Adrenal gland (tissue), 5 donors: ENCODE results near the gene PLXNA2.

Source experiments
- CTCF ChIP-seq, 6 experiments: fragments of 450-650 bp in 4 of 6; fragments of 200-600 bp in 2 of 6; sonication (generic) in 1 of 6; IDR thresholded peaks; 1 replicate in 5 of 6; 2 replicates in 1 of 6; pipeline versions ENCODE4 v1.5.1 to v1.8.0; 2016 to 2021; ENCODE audit warnings: antibody characterized with exemption in 6 of 6, mild to moderate bottlenecking in 2 of 6, moderate library complexity in 1 of 6
- POLR2A ChIP-seq, 2 donors: fragments of 450-650 bp; IDR thresholded peaks; one replicate each; pipeline ENCODE4 v1.6.1; 2017; ENCODE audit warnings: antibody characterized with exemption in 2 of 2, mild to moderate bottlenecking in 2 of 2, moderate library complexity in 1 of 2
- donor health status: DM: no; HTN: no; CAD: no.

DNA sequence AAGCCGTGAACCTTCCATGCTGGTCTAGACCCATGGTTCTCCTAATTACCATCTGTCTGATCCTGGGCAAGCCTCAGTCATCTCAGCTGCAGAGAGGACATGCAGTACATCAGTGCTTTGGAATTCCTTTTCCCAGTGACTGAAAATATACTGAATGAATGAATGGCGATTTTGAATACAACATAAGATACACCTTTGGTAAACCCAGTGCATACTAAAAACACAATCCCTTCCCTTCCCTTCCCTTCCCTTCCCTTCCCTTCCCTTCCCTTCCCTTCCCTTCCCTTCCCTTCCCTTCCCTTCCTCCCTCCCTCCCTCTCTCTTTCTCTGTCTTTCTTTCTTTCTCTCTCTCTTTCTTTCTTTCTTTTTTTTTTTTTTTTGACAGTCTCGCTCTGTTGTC lies 21.3 kb upstream of the PLXNA2 start:
- TF ChIP-seq CTCF (IDR thresholded peaks at IDR 0.05) (no peak), POLR2A (IDR thresholded peaks at IDR 0.05) (no peak)
